ENCODE measurements around the gene FMR1.

FMR1 gene

DNA sequence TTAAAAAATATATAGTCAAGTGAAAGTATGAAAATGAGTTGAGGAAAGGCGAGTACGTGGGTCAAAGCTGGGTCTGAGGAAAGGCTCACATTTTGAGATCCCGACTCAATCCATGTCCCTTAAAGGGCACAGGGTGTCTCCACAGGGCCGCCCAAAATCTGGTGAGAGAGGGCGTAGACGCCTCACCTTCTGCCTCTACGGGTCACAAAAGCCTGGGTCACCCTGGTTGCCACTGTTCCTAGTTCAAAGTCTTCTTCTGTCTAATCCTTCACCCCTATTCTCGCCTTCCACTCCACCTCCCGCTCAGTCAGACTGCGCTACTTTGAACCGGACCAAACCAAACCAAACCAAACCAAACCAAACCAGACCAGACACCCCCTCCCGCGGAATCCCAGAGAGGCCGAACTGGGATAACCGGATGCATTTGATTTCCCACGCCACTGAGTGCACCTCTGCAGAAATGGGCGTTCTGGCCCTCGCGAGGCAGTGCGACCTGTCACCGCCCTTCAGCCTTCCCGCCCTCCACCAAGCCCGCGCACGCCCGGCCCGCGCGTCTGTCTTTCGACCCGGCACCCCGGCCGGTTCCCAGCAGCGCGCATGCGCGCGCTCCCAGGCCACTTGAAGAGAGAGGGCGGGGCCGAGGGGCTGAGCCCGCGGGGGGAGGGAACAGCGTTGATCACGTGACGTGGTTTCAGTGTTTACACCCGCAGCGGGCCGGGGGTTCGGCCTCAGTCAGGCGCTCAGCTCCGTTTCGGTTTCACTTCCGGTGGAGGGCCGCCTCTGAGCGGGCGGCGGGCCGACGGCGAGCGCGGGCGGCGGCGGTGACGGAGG, at the start of gene FMR1:
Gene FMR1 (plus strand): TSS at position 728 of the 831 bp plus-strand sequence. CDS start 261 bp downstream, outside the sequence.
- peak; percentile 87 to 88 for DNase-seq (ENCODE audit: low read depth in 2 of 2)

GRCh38 chrX:147875866-147876596, 35.7 kb upstream of the FMR1 start:
- DNase-seq (ENCODE audit: low read depth in 2 of 2), result no peak

DNA sequence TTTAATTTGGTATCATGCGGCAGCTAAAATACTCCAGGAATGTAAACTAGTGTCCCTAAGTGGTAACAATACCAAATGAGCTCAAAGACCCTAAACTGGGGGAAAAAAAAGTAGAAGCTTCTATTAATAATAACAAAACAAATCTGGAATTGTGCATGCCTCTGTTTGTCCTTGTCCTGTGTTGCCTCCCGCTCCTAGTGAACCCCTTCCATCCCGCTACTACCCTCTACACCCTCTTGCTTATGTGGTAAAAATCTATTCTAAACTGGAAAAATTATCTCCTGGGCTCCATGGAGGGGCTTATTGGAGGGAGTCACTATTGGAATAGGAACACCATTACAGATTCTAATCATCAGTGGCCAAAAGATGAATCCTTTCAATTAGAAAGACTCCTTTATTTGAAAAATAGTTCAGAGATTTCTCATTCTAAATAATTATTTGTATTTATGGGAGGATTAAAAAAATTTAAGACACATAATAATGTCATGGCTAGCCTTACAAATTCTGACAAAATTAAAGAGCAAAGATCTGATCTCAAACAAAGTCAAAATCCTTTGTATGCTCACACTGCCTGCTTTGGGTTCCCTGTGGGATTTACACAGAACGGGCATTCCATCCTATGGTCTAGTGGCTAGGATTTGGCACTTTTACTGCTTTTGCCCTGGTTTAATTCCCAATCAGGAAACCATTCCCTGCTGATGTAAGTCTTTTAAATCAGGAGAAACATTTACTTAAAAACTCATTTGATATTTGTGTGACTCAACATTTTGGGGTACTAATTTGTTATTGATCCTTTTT, 34.7 kb upstream of the FMR1 start:
- no peak for DNase-seq (ENCODE audit: low read depth in 2 of 2)

- no peak for DNase-seq (ENCODE audit: low read depth in 2 of 2)
Measured at GRCh38 chrX:147877726-147878125, 34.0 kb upstream of the FMR1 start.

- no peak for DNase-seq (ENCODE audit: low read depth in 2 of 2)
Measured at GRCh38 chrX:147884958-147885357, 26.8 kb upstream of the FMR1 start.

GRCh38 chrX:147890756-147891155, 21.0 kb upstream of the FMR1 start:
- no peak for DNase-seq (ENCODE audit: low read depth in 2 of 2)

GRCh38 chrX:147891896-147892295, 19.8 kb upstream of the FMR1 start:
- no peak for DNase-seq (ENCODE audit: low read depth in 2 of 2)

DNA sequence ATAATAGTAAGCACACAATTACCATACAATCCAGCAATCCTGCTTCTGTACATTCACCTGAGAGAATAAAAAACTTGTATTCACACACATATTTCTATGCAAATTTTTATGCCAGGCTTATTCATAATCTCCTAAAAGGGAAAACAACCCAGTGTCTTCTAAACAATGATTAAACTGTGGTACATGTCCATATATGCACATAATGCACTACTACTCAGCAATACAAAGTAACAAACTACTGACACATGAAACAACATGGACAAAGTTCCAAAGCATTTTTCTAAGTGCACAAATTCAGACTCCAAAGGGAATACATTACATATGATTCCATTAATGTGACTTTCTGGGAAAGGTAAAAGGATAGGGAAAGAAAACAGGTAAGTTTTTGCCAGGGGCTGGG, 18.0 kb upstream of the FMR1 start:
- no peak for DNase-seq (ENCODE audit: low read depth in 2 of 2)

- DNase-seq (ENCODE audit: low read depth in 2 of 2), result no peak
Measured at GRCh38 chrX:147894366-147894963, 17.3 kb upstream of the FMR1 start.

DNA sequence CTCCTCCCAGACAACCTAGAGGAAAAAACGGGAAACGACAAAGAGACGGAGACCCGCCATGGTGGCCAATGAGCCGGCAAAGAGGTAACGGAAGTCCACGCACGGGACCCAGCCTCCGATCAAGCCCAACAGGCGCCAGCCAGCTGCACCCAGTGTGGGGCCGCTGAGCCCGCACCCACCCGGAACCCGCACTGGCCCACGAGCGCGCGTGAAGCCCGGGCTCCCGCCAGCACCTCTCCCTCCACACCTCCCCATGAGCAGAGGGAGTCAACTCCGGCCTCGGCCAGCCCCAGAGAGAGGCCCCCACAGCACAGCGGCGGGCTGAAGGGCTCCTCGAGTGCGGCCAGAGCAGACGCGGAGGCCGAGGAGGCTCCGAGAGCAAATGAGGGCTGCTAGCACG, 14.6 kb upstream of the FMR1 start:
- no peak for DNase-seq (ENCODE audit: low read depth in 2 of 2)

- DNase-seq (ENCODE audit: low read depth in 2 of 2), result no peak
Measured at GRCh38 chrX:147898951-147899350, 12.8 kb upstream of the FMR1 start.

GRCh38 chrX:147899379-147900114, 12.2 kb upstream of the FMR1 start:
- DNase-seq (ENCODE audit: low read depth in 2 of 2), result no peak

DNA sequence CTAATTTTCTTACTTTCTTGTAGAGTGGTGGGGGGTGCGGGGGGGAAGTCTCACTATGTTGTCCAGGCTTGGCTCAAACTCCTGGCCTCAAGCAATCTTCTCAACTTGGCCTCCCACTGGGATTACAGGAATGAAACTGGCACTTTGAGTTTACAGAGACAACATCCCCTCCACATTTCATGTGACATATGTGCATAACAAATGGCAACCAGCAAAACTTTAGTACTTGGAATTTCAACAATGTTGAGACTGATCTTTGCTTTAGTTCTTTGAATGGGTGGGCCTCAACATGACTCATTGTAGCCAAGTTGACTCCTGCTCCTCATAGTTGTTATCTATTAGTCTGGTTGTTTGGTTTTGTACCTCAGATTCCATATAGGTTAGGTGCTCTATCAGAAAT, 11.4 kb upstream of the FMR1 start:
- DNase-seq (ENCODE audit: low read depth in 2 of 2), result no peak

GRCh38 chrX:147901461-147902126, 10.1 kb upstream of the FMR1 start:
- DNase-seq (ENCODE audit: low read depth in 2 of 2), result no peak

- no peak for DNase-seq (ENCODE audit: low read depth in 2 of 2)
Measured at GRCh38 chrX:147902270-147902669, 9.4 kb upstream of the FMR1 start.

DNA sequence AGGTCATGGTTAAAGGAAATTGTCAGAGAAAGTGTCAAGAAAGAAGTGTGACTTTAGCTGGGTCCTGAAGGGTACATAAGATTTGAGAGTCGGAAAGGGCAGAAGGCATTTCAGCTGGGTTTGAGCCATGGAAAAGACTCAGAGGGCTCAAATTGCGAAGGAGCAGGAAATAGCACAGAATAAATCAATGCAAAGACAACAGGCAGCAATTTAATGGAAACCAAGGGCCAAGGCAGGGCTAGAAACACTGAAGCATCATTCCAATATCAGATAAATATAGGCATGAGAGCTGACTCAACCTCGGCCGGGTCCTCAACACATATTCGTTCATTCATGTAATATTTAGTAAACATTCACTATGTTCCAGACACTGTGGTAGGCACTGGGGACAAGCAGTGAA, 3.6 kb upstream of the FMR1 start:
- no peak for DNase-seq (ENCODE audit: low read depth in 2 of 2)

- DNase-seq (ENCODE audit: low read depth in 2 of 2), result no peak
Measured at GRCh38 chrX:147910607-147911006, 1.1 kb upstream of the FMR1 start.

DNA sequence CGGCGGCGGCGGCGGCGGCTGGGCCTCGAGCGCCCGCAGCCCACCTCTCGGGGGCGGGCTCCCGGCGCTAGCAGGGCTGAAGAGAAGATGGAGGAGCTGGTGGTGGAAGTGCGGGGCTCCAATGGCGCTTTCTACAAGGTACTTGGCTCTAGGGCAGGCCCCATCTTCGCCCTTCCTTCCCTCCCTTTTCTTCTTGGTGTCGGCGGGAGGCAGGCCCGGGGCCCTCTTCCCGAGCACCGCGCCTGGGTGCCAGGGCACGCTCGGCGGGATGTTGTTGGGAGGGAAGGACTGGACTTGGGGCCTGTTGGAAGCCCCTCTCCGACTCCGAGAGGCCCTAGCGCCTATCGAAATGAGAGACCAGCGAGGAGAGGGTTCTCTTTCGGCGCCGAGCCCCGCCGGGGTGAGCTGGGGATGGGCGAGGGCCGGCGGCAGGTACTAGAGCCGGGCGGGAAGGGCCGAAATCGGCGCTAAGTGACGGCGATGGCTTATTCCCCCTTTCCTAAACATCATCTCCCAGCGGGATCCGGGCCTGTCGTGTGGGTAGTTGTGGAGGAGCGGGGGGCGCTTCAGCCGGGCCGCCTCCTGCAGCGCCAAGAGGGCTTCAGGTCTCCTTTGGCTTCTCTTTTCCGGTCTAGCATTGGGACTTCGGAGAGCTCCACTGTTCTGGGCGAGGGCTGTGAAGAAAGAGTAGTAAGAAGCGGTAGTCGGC, 528 bp downstream of the FMR1 start:
- peak; percentile 2 to 10 for DNase-seq (ENCODE audit: low read depth in 2 of 2)

DNA sequence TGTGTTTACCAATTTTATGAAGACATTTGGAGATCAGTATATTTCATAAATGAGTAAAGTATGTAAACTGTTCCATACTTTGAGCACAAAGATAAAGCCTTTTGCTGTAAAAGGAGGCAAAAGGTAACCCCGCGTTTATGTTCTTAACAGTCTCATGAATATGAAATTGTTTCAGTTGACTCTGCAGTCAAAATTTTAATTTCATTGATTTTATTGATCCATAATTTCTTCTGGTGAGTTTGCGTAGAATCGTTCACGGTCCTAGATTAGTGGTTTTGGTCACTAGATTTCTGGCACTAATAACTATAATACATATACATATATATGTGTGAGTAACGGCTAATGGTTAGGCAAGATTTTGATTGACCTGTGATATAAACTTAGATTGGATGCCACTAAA, 1.9 kb downstream of the FMR1 start:
- no peak for DNase-seq (ENCODE audit: low read depth in 2 of 2)

- DNase-seq (ENCODE audit: low read depth in 2 of 2), result no peak
Measured at GRCh38 chrX:147914591-147914990, 2.9 kb downstream of the FMR1 start.
